ENCODE measurements around the gene WDFY3. TPM values are rescaled to one million over a fixed set of nuclear protein-coding genes. Genes with fewer than 3 reads are reported as not detected.
A peak's percentile ranks its signal among the peaks of the same experiment; 100 is the strongest.

WDFY3 gene
- total and polyA plus RNA-seq, 2 of the 13 experiments (the other 11 are each of a cell fraction or from before 2014, with no cell fraction given): 16.7 to 24.5 TPM

DNA sequence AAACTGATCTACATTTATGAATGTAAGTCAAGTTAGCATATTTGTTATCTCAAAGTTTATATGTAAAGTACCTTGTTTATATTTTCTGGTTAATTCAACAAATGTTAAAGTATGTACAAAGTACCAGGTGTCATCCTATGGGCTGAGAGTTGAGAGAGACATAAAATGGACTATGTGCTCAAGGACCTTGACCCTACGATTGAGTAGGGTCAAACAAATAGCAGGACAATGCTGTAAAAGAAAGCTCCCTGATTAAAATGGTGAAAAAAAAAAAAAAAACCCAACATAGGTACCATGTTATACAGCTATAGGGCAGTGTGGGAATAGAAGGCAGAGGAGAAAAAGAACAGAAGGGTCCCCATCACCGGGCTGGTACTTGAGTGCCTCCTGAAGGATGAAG is 260.2 kb downstream of the WDFY3 start (continued):
- peak; percentile 56; the same call in 1 of the 2 replicates for TF ChIP-seq NR2F2 (IDR thresholded peaks at IDR 0.05; ENCODE audit: borderline replicate concordance, low read depth)
- no peak for TF ChIP-seq ZBTB21 (CRISPR knock-in tag; IDR thresholded peaks at IDR 0.05)
- TF ChIP-seq, protein P1, sequence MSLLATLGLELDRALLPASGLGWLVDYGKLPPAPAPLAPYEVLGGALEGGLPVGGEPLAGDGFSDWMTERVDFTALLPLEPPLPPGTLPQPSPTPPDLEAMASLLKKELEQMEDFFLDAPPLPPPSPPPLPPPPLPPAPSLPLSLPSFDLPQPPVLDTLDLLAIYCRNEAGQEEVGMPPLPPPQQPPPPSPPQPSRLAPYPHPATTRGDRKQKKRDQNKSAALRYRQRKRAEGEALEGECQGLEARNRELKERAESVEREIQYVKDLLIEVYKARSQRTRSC (CRISPR knock-in tag; IDR thresholded peaks at IDR 0.05; ENCODE audit: low read depth): no peak
- TF ChIP-seq NR2F1 (CRISPR knock-in tag; IDR thresholded peaks at IDR 0.05): peak; percentile 38 to 80; a peak in 3 of 4 replicates
- TF ChIP-seq, protein P2, sequence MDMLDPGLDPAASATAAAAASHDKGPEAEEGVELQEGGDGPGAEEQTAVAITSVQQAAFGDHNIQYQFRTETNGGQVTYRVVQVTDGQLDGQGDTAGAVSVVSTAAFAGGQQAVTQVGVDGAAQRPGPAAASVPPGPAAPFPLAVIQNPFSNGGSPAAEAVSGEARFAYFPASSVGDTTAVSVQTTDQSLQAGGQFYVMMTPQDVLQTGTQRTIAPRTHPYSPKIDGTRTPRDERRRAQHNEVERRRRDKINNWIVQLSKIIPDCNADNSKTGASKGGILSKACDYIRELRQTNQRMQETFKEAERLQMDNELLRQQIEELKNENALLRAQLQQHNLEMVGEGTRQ (IDR thresholded peaks at IDR 0.05; ENCODE audit: low read depth, low read length): no peak
- TF ChIP-seq, protein P2 (CRISPR knock-in tag; IDR thresholded peaks at IDR 0.05; ENCODE audit: borderline replicate concordance): no peak
- no peak for TF ChIP-seq ZNF468 (CRISPR knock-in tag; IDR thresholded peaks at IDR 0.05)
- TF ChIP-seq, protein P3, sequence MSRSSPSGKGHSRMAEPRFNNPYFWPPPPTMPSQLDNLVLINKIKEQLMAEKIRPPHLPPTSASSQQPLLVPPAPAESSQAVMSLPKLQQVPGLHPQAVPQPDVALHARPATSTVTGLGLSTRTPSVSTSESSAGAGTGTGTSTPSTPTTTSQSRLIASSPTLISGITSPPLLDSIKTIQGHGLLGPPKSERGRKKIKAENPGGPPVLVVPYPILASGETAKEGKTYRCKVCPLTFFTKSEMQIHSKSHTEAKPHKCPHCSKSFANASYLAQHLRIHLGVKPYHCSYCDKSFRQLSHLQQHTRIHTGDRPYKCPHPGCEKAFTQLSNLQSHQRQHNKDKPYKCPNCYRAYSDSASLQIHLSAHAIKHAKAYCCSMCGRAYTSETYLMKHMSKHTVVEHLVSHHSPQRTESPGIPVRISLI (CRISPR knock-in tag; IDR thresholded peaks at IDR 0.05; ENCODE audit: borderline replicate concordance): peak; percentile 46; the same call in 1 of the 2 replicates
- TF ChIP-seq, protein P4, sequence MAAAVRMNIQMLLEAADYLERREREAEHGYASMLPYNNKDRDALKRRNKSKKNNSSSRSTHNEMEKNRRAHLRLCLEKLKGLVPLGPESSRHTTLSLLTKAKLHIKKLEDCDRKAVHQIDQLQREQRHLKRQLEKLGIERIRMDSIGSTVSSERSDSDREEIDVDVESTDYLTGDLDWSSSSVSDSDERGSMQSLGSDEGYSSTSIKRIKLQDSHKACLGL (CRISPR knock-in tag; IDR thresholded peaks at IDR 0.05): no peak
- TF ChIP-seq, protein P5, sequence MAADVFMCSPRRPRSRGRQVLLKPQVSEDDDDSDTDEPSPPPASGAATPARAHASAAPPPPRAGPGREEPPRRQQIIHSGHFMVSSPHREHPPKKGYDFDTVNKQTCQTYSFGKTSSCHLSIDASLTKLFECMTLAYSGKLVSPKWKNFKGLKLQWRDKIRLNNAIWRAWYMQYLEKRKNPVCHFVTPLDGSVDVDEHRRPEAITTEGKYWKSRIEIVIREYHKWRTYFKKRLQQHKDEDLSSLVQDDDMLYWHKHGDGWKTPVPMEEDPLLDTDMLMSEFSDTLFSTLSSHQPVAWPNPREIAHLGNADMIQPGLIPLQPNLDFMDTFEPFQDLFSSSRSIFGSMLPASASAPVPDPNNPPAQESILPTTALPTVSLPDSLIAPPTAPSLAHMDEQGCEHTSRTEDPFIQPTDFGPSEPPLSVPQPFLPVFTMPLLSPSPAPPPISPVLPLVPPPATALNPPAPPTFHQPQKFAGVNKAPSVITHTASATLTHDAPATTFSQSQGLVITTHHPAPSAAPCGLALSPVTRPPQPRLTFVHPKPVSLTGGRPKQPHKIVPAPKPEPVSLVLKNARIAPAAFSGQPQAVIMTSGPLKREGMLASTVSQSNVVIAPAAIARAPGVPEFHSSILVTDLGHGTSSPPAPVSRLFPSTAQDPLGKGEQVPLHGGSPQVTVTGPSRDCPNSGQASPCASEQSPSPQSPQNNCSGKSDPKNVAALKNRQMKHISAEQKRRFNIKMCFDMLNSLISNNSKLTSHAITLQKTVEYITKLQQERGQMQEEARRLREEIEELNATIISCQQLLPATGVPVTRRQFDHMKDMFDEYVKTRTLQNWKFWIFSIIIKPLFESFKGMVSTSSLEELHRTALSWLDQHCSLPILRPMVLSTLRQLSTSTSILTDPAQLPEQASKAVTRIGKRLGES (CRISPR knock-in tag; IDR thresholded peaks at IDR 0.05; ENCODE audit: borderline replicate concordance): no peak
- TF ChIP-seq KLF6 (CRISPR knock-in tag; IDR thresholded peaks at IDR 0.05): no peak
- TF ChIP-seq, protein P6, sequence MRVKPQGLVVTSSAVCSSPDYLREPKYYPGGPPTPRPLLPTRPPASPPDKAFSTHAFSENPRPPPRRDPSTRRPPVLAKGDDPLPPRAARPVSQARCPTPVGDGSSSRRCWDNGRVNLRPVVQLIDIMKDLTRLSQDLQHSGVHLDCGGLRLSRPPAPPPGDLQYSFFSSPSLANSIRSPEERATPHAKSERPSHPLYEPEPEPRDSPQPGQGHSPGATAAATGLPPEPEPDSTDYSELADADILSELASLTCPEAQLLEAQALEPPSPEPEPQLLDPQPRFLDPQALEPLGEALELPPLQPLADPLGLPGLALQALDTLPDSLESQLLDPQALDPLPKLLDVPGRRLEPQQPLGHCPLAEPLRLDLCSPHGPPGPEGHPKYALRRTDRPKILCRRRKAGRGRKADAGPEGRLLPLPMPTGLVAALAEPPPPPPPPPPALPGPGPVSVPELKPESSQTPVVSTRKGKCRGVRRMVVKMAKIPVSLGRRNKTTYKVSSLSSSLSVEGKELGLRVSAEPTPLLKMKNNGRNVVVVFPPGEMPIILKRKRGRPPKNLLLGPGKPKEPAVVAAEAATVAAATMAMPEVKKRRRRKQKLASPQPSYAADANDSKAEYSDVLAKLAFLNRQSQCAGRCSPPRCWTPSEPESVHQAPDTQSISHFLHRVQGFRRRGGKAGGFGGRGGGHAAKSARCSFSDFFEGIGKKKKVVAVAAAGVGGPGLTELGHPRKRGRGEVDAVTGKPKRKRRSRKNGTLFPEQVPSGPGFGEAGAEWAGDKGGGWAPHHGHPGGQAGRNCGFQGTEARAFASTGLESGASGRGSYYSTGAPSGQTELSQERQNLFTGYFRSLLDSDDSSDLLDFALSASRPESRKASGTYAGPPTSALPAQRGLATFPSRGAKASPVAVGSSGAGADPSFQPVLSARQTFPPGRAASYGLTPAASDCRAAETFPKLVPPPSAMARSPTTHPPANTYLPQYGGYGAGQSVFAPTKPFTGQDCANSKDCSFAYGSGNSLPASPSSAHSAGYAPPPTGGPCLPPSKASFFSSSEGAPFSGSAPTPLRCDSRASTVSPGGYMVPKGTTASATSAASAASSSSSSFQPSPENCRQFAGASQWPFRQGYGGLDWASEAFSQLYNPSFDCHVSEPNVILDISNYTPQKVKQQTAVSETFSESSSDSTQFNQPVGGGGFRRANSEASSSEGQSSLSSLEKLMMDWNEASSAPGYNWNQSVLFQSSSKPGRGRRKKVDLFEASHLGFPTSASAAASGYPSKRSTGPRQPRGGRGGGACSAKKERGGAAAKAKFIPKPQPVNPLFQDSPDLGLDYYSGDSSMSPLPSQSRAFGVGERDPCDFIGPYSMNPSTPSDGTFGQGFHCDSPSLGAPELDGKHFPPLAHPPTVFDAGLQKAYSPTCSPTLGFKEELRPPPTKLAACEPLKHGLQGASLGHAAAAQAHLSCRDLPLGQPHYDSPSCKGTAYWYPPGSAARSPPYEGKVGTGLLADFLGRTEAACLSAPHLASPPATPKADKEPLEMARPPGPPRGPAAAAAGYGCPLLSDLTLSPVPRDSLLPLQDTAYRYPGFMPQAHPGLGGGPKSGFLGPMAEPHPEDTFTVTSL (CRISPR knock-in tag; IDR thresholded peaks at IDR 0.05; ENCODE audit: borderline replicate concordance): peak; percentile 46; the same call in 1 of the 2 replicates
